ENCODE results near the gene OLFML2A. TPM values are rescaled to one million over a fixed set of nuclear protein-coding genes. Genes with fewer than 3 reads are reported as not detected.
A peak's percentile ranks its signal among the peaks of the same experiment; 100 is the strongest.
"Not testable (repeated sequence)": the region's sequence is repeated elsewhere in the genome, so short reads cannot be mapped to it uniquely, and the experiment has no call there.

OLFML2A gene
- total RNA-seq, 1 donor from 2014 or later = 49.1 TPM

DNA sequence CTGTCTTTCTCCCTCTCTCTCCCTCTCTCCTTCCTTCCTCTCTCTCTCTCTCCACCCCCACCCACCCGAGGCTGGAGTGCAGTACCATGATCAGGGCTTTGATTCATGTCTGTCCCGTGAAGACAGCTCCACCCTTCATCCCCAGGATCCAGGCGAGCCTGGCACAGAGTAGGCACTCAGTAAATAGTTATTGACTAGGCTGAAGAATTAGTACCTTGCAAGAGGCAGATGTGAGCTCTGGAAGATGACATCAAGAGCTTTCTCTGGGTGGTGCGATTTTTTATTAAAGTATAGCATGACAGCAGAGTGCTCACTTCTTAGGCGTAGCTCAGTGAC lies 52.4 kb downstream of the OLFML2A start:
- DNase-seq = no peak

GRCh38 chr9:124830593-124830992 lies 53.7 kb downstream of the OLFML2A start:
- no peak for DNase-seq

GRCh38 chr9:124831642-124832364 lies 54.9 kb downstream of the OLFML2A start:
- no peak for DNase-seq

DNA sequence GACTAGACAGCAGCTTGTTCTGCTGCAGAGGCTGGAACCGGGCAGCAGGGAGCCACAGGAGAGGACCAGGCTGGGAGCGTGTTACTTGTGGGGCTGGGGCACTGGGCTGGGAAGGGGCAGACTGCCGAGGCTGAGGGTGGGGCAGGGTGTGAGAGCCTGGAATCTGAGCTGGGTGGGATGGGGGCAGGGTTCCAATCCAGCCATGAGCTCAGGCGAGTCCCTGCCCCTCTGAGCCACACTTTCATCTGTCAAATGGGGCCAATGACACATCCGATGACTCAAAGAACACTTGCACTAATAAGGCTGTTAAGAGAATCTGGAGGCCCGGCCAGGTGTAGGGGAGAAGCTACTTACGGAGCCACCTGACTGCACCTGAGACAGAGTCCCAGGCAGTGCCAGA lies 57.7 kb downstream of the OLFML2A start:
- no peak for DNase-seq

DNA sequence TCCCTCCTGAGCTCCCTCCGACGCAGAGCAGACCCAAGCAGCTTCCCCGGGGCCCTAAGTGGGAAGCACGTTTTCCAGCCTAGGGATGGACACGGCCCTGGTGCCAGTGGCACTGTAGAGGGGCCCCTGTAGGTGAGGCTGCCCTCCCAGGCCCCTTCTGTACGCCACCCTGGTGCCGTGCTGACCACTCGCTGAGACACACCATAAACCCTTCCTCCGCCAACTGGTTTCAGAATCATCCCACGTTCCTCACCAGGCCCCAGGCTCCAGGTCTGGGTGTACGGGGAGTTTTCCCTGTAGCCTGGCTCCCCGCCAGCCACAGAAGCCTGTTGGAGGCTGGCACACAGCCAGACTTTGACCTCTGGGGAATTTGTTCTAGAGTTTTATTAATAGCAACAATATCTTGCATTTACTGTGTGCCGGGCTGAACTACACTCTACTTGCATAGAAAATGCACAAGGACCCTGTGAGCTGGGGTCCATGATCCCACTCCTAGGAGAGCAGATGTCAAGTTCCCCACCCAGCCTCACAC lies 58.2 kb downstream of the OLFML2A start:
- DNase-seq = no peak

- DNase-seq = not testable (repeated sequence)
Measured at GRCh38 chr9:124838132-124838531, 61.2 kb downstream of the OLFML2A start.

DNA sequence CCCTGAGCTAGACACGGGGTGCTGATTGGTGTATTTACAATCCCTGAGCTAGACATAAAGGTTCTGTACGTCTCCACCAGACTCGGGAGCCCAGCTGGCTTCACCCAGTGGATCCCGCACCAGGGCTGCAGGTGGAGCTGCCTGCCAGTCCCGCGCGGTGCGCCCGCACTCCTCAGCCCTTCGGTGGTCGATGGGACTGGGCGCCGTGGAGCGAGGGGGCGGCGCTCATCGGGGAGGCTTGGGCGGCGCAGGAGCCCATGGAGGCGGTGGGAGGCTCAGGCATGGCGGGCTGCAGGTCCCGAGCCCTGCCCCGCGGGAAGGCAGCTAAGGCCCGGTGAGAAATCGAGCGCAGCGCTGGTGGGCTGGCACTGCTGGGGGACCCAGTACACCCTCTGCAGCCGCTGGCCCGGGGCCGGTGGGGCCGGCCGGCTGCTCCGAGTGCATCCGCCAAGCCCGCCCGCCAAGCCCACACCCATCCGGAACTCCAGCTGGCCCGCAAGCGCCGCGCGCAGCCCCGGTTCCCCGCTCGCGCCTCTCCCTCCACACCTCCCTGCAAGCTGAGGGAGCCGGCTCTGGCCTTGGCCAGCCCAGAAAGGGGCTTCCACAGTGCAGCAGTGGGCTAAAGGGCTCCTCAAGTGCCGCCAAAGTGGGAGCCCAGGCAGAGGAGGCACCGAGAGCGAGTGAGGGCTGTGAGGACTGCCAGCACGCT lies 61.8 kb downstream of the OLFML2A start:
- DNase-seq = not testable (repeated sequence)

DNA sequence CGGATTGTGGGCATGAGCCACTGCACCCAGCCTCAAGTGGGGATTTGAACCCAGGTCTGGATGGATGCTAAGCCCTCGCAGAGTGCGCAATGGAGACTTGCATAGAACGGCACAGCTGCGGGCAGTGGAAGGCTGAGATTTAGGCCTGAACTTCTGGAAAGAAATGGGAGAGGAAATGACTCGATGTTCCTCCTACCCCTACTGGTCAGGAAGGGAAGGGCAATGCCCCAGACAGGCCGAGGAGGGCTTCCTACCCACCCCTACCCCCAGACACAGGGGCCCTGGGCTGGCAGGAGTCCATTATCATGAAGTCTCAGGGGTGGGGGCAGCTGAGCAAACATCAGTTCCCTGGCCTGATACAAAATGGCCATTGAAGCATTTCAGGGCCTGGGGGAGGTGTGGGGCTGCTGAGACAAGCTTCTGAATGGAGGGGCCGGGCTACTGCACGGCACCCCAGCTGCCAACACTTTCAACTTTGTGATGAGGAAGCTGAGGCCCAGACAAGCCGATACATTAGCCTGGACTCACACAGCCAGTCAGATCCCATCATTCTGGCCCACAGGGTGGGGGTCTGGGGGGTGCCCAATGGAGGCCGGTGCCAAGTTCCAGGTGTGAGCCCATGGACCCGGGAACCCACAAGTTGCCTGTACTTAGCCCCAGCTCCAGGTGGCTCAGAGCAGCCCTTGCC lies 62.8 kb downstream of the OLFML2A start:
- DNase-seq = no peak

GRCh38 chr9:124840300-124840833 lies 63.4 kb downstream of the OLFML2A start:
- no peak for DNase-seq

DNA sequence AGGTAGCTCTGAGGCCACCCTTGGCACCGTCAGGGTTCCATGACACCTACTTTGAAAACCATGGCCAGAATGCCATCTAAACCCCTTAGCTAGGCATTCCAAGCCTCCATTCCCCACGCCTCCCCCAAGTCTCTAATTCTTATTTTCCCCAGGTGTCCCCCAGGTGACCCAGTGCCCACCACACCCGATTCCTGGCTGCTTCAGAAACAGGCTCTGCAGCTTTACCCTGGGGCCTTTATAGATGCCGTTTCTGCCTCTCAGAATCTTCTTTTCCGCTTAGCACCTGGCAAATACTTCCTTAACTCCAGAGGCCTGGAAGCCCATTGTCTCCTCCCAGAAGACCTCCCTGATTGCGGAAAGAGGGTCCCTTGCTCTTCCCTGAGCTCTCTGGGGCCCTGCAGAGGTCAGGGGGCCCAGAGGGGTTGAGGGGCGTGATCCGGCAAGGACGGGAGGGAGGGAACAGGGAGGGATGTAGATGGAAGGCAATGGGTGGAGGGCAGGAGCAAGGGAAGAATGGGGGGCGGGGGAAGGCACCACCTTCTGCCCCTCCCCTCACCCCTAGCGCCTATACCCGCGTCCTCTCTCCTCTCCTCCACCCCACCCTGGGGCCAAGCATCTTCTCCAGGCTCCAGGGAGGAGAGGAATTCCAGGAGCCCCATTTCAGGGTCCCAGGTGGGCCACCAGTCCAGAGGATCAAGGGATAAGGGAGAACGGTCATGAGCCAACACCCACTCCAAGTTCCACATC lies 64.3 kb downstream of the OLFML2A start:
- no peak for DNase-seq

GRCh38 chr9:124843456-124844034 lies 66.6 kb downstream of the OLFML2A start:
- DNase-seq = no peak

GRCh38 chr9:124844291-124844690 lies 67.4 kb downstream of the OLFML2A start:
- no peak for DNase-seq

DNA sequence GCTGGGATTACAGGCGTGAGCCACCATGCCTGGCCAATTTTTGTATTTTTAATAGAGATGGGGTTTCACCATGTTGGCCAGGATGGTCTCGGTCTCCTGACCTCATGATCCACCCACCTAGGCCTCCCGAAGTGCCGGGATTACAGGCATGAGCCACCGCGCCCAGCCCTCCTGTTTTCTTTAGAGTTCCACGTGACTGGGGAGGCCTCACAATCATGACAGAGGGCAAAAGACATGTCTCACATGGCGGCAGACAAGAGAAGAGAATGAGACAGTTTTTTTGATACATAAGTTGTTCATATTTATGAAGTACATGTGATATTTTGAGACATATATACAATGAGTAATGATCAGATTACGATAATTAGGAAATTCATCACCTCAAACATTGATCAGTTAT lies 69.5 kb downstream of the OLFML2A start:
- DNase-seq = not testable (repeated sequence)

DNA sequence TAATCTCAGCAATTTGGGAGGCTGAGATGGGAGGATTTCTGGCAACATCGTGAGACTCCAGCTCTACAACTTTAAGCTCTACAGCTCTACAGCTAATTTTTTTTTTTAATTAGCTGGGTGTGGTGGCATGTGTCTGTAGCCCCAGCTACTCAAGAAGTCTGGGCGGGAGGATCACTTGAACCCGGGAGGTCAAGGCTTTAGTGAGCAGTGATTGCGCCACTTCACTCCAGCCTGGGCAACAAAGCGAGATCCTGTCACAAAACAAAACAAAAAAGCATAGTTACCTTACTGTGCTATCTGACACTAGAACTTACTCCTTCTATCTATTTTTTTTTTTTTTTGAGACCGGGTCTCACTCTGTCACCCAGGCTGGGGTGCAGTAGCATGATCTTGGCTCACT lies 70.0 kb downstream of the OLFML2A start:
- no peak for DNase-seq

GRCh38 chr9:124849801-124850200 lies 72.9 kb downstream of the OLFML2A start:
- peak; percentile 64 for DNase-seq

GRCh38 chr9:124852121-124852828 lies 75.3 kb downstream of the OLFML2A start:
- no peak for DNase-seq

DNA sequence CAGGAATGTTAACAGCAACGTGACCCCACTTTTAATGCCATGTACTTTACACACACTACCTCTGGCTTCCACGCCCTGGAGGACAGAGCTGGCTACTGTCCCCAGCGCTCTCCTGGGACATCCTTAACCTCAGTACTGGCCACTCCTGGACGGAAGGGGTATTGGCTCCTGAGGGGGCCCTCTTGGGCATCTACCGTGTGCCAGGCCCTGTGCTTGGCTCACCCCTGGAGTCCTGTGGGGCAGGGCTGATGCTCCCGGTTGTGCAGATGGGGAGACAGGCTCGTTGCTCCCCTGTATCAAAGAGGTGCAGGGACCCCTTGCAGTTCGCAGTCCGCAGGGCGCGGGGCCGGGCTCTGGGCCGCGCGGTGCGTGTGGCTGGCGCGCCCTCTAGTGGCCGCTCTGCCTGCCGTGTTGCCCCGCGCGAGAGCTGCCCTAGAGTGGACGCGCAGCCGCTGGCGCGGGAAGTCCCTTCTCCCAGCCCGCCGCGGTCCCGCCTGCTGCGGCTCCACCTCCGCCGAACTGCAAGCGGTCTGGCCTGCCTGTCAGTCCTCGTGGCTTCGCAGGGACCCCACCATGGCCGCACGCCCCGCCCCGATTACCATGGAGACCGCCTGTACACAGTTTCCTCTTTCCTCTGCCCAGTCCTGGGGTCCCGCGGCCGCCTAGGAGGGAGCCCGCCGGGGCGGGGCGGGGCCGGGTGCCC lies 76.0 kb downstream of the OLFML2A start, which contains the start of gene WDR38:
Gene WDR38, plus strand, starts transcription at position 632 of the 703 bp plus-strand sequence. CDS start 72 bp downstream, outside the sequence.
- DNase-seq = peak; percentile 59

GRCh38 chr9:124853605-124854143 lies 76.7 kb downstream of the OLFML2A start:
- no peak for DNase-seq

GRCh38 chr9:124854161-124854560 lies 77.2 kb downstream of the OLFML2A start:
- DNase-seq = no peak

DNA sequence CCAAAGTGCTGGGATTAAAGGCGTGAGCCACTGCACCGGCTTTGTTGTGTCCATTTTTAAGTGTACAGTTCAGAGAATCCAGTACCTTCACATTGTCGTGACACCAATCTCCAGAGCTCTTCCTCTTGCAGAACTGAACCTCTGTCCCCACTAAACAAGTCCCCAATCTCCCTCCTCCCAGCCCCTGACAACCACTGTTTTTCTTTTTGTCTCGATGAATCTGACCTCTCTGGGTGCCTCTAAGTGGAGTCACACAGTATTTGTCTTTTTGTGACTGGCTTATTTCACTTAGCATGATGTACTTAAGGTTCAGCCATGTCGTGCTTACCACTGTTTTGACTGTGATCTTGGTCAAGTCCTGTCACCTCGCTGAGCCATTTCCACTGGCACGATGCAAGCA lies 77.9 kb downstream of the OLFML2A start:
- DNase-seq = no peak
